PFSK-1 (cell line): ENCODE data around the gene MYLIP.

Experiments used
- FOXP2 ChIP-seq: optimal IDR thresholded peaks from 2 replicates; pipeline ENCODE3; 2011; ENCODE audit warnings: borderline replicate concordance, control low read depth, inconsistent platforms; ENCODE audit not compliant: insufficient read depth; ENCODE audit errors: extremely low read length, extremely low read depth
- POLR2AphosphoS5 ChIP-seq: IDR thresholded peaks from 2 replicates; pipeline ENCODE4 v1.6.1; 2012; ENCODE audit warnings: low read depth, mild to moderate bottlenecking, control low read depth, low read length, moderate library complexity
- SIN3A ChIP-seq: IDR thresholded peaks from 2 replicates; pipeline ENCODE4 v1.6.1; 2012; ENCODE audit warnings: mild to moderate bottlenecking, low read length, moderate library complexity, borderline replicate concordance; ENCODE audit not compliant: insufficient read depth
- TAF1 ChIP-seq: IDR thresholded peaks from 2 replicates; pipeline ENCODE4 v1.6.1; 2012; ENCODE audit warnings: low read length, control low read depth, borderline replicate concordance; ENCODE audit not compliant: insufficient read depth
- TF ChIP-seq, protein P1 (sequence below), 2 experiments: IDR thresholded peaks; 2 replicates each; pipeline versions ENCODE4 v1.6.1 to v1.8.0; 2011 to 2012; ENCODE audit warnings: low read depth in 2 of 2, low read length in 2 of 2, control low read depth in 1 of 2, inconsistent platforms in 1 of 2, mild to moderate bottlenecking in 1 of 2, moderate library complexity in 1 of 2; ENCODE audit not compliant: insufficient read depth in 1 of 2

MYLIP gene

DNA sequence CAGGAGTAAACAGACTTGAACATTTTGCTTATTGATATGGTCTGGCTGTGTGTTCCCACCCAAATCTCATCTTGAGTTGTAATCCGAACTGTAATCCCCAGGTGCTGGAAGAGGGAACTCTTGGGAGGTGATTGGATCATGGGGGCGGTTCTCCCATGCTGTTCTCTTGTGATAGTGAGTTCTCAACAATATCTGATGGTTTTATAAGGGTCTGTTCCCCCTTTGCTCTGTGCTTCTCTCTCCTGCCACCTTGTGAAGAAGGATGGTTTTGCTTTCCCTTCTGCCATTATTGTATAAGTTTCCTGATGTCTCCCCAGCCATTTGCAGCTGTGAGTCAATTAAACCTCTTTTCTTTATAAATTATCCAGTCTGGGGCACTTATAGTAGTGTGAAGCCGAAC is 40.0 kb downstream of the MYLIP start:
- TF ChIP-seq FOXP2: no peak
- no peak for TF ChIP-seq SIN3A
- TF ChIP-seq, protein P1, sequence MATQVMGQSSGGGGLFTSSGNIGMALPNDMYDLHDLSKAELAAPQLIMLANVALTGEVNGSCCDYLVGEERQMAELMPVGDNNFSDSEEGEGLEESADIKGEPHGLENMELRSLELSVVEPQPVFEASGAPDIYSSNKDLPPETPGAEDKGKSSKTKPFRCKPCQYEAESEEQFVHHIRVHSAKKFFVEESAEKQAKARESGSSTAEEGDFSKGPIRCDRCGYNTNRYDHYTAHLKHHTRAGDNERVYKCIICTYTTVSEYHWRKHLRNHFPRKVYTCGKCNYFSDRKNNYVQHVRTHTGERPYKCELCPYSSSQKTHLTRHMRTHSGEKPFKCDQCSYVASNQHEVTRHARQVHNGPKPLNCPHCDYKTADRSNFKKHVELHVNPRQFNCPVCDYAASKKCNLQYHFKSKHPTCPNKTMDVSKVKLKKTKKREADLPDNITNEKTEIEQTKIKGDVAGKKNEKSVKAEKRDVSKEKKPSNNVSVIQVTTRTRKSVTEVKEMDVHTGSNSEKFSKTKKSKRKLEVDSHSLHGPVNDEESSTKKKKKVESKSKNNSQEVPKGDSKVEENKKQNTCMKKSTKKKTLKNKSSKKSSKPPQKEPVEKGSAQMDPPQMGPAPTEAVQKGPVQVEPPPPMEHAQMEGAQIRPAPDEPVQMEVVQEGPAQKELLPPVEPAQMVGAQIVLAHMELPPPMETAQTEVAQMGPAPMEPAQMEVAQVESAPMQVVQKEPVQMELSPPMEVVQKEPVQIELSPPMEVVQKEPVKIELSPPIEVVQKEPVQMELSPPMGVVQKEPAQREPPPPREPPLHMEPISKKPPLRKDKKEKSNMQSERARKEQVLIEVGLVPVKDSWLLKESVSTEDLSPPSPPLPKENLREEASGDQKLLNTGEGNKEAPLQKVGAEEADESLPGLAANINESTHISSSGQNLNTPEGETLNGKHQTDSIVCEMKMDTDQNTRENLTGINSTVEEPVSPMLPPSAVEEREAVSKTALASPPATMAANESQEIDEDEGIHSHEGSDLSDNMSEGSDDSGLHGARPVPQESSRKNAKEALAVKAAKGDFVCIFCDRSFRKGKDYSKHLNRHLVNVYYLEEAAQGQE (IDR thresholded peaks at IDR 0.05; ENCODE audit: insufficient read depth in 1 of 2, low read depth in 2 of 2, low read length in 2 of 2): no peak
- no peak for TF ChIP-seq POLR2AphosphoS5
- no peak for TF ChIP-seq TAF1

DNA sequence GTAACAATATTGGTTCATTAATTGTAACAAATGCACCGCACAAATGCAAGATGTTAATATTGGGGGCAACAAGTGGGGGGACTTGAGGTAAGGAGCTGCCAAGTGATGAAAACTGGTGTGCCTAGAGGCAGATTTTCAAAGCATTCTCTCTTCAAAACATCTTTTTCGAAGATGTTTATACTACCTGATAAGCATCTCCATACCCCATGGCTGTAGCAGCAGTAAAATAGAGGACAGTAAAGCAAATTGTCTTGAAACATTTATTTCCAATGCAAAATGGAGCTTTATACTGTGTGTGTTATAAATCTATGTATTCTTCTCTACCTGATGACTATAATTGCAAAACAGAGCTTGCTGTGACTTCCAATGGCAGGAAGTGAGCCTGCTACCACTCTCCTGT is 42.5 kb downstream of the MYLIP start:
- TF ChIP-seq POLR2AphosphoS5: no peak
- TF ChIP-seq SIN3A: no peak
- TF ChIP-seq, protein P1 (IDR thresholded peaks at IDR 0.05; ENCODE audit: insufficient read depth in 1 of 2, low read depth in 2 of 2, low read length in 2 of 2): no peak
- no peak for TF ChIP-seq TAF1
- no peak for TF ChIP-seq FOXP2

DNA sequence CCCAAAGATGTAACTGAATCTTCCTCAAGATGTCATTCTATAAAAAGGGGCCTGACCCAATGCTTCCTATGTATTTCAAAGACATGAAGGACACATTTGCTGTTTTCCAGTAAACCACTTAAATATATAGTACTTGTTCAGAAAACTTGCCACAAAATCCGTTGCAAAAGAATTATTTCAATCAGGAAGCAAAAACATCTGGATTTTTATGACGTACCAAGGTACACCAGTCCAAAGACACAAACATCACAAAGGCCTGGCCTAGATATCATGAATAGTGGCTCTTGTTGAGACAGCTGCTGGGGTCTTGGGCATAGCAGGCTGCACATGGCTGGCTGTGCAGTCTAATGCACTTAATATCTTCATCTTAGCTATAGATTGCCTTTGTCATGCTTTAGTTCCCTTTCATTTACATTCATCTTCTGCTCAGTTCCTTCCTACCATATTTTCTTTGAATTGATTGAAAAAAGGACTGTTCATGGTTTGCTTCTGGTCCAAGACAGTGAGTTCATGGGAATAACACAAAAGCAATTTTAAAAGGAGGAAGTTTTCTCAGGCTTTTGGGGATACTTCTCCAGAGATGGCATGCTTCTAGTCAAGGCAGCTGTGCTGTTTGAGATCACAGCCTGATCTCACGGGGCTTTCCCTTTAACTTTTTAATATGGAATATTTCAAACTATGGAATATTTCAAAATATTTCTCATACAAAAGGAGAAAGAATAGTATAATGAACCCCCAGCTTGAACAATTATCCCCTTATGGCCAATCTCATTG is 44.5 kb downstream of the MYLIP start:
- TF ChIP-seq, protein P1 (IDR thresholded peaks at IDR 0.05; ENCODE audit: insufficient read depth in 1 of 2, low read depth in 2 of 2, low read length in 2 of 2): no peak
- TF ChIP-seq POLR2AphosphoS5 (no peak), TAF1 (no peak), FOXP2 (no peak), SIN3A (no peak)

DNA sequence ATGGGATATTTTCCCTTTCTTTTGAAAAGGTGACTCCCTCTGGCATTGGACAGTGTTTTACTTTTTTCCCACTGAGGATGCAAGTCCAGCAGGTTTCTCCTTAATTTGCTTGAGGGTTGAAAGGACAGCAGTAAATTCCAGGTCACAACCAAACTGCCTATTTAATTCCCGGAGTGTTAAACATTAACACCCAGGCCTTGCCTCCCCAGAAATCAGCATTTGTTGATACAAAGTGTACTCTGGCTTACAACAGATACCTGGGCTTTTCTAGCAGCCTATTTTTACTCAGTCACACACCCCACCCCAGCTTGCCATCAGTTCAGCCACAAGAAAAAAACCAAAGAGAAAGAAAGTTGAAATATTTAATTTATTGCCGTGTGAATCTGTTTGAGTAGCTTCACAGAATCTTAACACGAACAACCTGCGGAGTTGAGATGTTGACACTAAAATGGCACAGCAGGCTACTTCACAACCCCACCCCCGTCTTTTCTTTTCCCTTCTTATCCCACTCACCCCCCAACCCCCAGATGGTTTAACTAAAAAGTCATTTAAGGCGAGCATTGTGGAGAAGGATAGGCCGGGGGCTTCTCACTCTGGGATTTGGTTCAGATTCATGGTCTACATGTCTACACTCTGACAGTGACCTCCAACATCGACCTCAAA is 45.7 kb downstream of the MYLIP start:
- TF ChIP-seq TAF1: no peak
- TF ChIP-seq FOXP2: no peak
- TF ChIP-seq, protein P1 (IDR thresholded peaks at IDR 0.05; ENCODE audit: insufficient read depth in 1 of 2, low read depth in 2 of 2, low read length in 2 of 2): no peak
- no peak for TF ChIP-seq SIN3A
- no peak for TF ChIP-seq POLR2AphosphoS5
